ENCODE results near the gene ZMYND8.
A peak's percentile ranks its signal among the peaks of the same experiment; 100 is the strongest.
"Not testable (repeated sequence)": the region's sequence is repeated elsewhere in the genome, so short reads cannot be mapped to it uniquely, and the experiment has no call there.

The ZMYND8 gene

GRCh38 chr20:47263465-47264084, 92.9 kb downstream of the ZMYND8 start:
- DNase-seq, result peak; percentile 50

- no peak for DNase-seq
Observed at GRCh38 chr20:47263080-47263464, 93.4 kb downstream of the ZMYND8 start.

- DNase-seq, result peak; percentile 74
Observed at GRCh38 chr20:47262365-47263013, 94.0 kb downstream of the ZMYND8 start.

GRCh38 chr20:47262008-47262364, 94.5 kb downstream of the ZMYND8 start:
- no peak for DNase-seq

DNA sequence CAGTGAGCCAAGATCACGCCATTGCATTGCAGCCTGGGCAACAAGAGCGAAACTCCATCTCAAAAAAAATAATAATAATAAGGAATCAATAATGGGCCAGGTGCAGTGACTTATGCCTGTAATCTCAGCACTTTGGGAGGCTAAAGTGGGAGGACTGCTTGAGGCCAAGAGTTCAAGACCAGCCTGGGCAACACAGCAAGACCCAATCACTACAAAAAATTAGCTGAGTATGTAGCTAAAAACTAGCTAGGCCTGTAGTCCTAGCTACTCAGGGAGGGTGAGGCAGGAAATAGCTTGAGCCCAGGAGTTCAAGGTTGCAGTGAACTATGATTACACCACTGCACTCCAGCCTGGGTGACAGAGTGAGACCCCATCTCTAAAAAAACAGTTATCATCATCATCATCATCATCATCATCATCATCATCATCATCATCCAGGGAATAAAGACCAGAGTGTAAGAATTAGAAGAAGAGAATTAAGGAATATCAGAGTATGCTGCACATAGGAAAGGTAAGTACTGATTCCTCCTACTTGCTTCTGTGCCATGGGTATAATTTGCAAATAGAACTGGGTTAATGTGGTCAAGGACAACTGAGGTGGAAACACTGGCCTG, 95.2 kb downstream of the ZMYND8 start:
- not testable (repeated sequence) for DNase-seq

DNA sequence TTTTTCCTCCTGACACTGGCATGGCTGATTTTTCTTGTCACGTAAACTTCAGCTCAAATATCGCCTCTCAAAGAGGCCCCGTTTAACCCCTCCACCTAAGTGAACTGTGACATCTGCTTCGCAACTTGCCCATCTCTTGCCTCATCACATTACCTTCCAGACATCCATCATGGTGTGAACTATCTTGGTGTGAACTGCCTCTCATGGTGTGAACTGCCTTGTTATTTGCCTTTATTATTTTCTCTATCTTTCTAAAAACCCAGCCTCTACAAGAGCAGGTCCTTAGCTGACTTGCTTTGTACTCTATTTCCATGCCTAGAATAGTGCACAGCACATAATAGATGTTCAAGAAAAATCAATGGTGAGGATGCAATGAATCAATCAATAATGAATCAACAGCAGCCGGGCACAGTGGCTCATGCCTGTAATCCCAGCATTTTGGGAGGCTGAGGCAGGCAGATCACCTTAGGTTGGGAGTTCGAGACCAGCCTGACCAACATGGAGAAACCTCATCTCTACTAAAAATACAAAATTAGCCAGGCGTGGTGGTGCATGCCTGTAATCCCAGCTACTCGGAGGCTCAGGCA, 95.9 kb downstream of the ZMYND8 start:
- not testable (repeated sequence) for DNase-seq

- DNase-seq, result no peak
Observed at GRCh38 chr20:47258745-47259695, 97.5 kb downstream of the ZMYND8 start.

DNA sequence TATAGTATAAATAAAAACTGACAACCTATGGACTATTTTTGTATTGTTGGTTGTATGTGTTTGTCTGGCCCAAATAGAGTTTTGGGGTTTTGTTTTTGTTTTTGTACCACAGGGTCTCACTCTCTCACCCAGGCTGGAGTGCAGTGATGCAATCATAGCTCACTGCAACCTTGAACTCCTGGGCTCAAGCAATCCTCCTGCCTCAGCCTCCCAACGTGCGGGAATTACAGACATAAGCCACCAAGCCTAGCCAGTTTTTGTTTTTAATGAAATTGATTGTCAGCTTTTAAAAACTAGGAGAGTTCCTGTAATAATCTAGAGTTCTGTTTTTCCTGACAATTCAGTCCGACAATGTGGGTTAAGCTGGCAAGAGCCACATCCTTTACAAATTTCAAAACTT, 98.7 kb downstream of the ZMYND8 start:
- no peak for DNase-seq

GRCh38 chr20:47257256-47257655, 99.2 kb downstream of the ZMYND8 start:
- no peak for DNase-seq

DNA sequence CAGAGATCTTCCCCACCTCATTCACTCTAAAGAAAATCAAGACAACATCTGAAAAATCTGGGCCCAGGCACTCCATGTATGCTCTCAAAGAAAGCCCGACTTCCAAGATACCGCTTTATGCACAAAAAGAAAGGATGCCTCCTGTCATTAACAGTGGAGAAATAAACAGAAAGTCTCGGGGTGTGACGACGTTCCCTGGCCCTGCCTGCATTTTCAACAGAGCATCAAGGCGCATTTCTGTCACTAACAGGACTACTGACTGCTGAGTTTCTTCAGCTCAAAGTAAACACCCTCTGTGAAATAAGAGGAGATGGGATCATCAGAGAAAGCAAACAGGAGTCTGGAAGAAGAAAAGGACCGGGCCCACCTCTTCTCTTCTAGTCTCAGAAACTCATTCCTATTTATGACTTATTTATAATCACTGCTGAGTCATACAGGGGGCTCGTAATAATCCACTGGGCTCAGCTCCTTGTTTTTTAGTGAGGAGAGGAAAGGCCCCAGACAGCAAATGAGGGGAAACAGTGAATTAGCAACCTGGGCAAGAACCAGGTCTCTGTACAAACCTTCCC, 99.7 kb downstream of the ZMYND8 start:
- no peak for DNase-seq

GRCh38 chr20:47253872-47254271, 102.6 kb downstream of the ZMYND8 start:
- no peak for DNase-seq

GRCh38 chr20:47252879-47253307, 103.6 kb downstream of the ZMYND8 start:
- DNase-seq, result no peak

GRCh38 chr20:47251154-47252020, 105.1 kb downstream of the ZMYND8 start:
- no peak for DNase-seq

DNA sequence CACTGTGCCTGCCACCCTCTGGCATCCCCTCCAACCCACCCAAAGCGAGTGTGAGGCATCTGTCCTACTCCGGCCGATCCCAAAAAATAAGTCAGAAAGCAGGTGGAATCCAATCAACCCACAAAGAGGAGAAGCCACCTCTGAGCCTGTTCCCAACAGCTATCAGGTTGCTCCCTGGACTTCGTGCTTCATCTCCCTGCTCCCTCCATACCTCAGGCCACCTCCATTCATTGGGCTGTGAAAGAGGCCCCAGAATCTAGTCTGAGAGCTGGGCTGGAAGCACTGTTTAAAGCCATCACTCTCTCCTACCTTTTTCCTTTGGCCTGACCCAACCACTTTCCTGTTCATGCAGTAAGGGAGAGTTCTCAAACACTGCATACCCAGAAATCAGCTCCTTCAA, 106.1 kb downstream of the ZMYND8 start:
- DNase-seq, result no peak

DNA sequence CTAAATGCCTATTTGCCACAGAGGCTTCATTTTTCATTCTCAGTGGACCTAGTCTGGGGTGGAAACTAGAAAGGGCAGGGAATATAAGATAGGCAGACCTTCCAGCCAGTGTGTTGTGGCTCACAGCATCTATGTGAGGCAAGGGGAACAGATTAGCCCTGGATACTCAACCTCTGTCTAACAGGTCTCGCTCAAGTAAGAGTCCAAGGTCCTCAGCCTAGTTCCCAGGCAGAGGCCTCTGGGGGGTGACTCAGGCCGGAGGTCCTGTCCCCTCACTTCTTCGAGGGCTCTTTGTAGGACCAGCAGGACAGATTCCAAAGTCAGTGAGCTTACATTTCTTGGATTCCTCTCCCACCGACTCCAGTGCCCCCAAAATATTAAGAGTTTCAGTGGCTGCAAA, 106.6 kb downstream of the ZMYND8 start:
- no peak for DNase-seq

DNA sequence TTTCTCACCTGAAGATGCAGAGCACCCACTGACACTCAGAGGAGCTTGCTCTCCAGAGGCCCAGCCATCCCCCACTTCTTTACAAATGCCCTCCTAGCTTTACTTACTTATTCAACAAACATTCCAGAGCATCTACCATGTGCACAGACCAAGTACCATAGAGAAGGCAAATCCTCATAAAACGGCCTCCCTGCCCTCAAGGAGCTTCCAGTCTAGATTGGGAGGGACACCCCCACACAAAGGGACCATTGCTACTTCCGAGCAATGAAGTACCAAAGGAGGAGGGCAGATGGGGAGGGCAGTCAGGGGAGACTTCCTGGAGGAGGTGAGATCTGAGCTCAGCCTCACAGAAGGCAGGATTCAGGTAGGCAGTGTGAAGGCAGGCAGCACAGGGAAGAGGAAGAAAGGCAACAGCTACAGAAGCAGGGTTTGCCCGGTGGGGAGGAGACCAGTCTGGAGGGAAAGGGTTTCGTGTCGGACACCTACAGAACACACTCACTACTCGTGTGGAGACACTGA, 108.0 kb downstream of the ZMYND8 start:
- no peak for DNase-seq

GRCh38 chr20:47247972-47248371, 108.5 kb downstream of the ZMYND8 start:
- DNase-seq, result no peak

GRCh38 chr20:47246061-47246777, 110.3 kb downstream of the ZMYND8 start:
- DNase-seq, result no peak

- not testable (repeated sequence) for DNase-seq
Observed at GRCh38 chr20:47245166-47245565, 111.3 kb downstream of the ZMYND8 start.

DNA sequence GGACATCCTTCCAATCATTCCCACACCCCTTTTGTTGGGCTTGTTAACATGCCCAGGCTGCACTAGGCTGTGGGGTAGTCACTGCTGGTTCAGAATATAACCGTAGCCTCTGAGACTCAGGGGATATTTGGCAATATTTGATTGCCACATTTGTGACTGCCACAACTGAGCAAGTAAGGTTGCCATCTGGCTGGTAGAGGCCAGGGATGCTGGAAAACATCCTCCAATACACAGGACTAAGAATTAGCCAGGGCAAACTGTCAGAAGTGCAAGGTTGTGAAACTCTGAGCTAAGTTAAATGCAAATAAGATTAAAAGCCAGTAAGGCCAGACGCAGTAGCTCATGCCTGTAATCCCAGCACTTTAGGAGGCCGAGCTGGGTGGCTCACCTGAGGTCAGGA, 112.0 kb downstream of the ZMYND8 start:
- DNase-seq, result no peak

Data from NCI-H1436 treated with DMSO at 0.1 percent for 48 hours (cell line).